ENCODE measurements around the gene AXIN2.

GRCh38 chr17:65588181-65588808 is 26.8 kb upstream of the AXIN2 start:
- TF ChIP-seq CTCF (IDR thresholded peaks at IDR 0.05) (no peak), POLR2A (IDR thresholded peaks at IDR 0.05) (no peak)

Measured in tibial nerve (tissue), 3 donors.